Endothelial cell of umbilical vein (primary cell): ENCODE results near the gene NPIPA2. TPM values are rescaled to one million over a fixed set of nuclear protein-coding genes. Genes with fewer than 3 reads are reported as not detected.
"Not testable (repeated sequence)": the region's sequence is repeated elsewhere in the genome, so short reads cannot be mapped to it uniquely, and the experiment has no call there.

Experiments used
- Bru-seq: library from RNA; stranded (reverse); fragments of 400-500 nt; gene quantifications from one replicate; lab custom pipeline; 2021; lab: Mats Ljungman, UMichigan
- BruChase-seq, 2 experiments: library from RNA; stranded (reverse); fragments of 400-500 nt; gene quantifications; one replicate each; lab custom pipeline; 2021; lab: Mats Ljungman, UMichigan
- BruUV-seq: library from RNA; stranded (reverse); fragments of 400-500 nt; replicated peaks from 2 replicates; lab custom pipeline; 2021; lab: Mats Ljungman, UMichigan
- CTCF ChIA-PET: fragments of 300-600, 350-600 bp; sonication (Branson Sonifier 250); formaldehyde crosslinking; loops from one replicate; lab custom pipeline; 2021; ENCODE audit warnings: antibody characterized with exemption, inconsistent platforms; lab: Charles Lee
- POLR2A ChIA-PET: fragments of 300-600, 350-600 bp; sonication (Branson Sonifier 250); formaldehyde crosslinking; loops from one replicate; lab custom pipeline; 2021; ENCODE audit warnings: antibody characterized with exemption, inconsistent platforms; lab: Charles Lee
- DNase-seq: peaks from one replicate; pipeline ENCODE4 v3.0.0-alpha.2; 2011; ENCODE audit warnings: low read depth, low spot score
- FAIRE-seq: peaks from 2 replicates; lab custom pipeline; 2011; peaks lifted over from hg19 to GRCh38; lab: Jason Lieb, UNC
- H2AFZ ChIP-seq: 2 replicates; pipeline ENCODE4 v1.6.0; 2012; ENCODE audit warnings: low read depth, low read length, control low read depth, inconsistent platforms
- H3K27ac ChIP-seq: 2 replicates; pipeline ENCODE4 v1.5.1; 2011; ENCODE audit warnings: low read depth, mild to moderate bottlenecking, control low read depth, low read length, moderate library complexity; ENCODE audit not compliant: insufficient read depth
- H3K27me3 ChIP-seq, 2 experiments: 2 replicates each; pipeline versions ENCODE4 v1.6.0 to v1.6.1; 2011; ENCODE audit warnings: low read length in 2 of 2, mixed read lengths in 1 of 2; ENCODE audit not compliant: control insufficient read depth in 2 of 2, insufficient read depth in 2 of 2
- H3K36me3 ChIP-seq, 2 experiments: 2 replicates in 1 of 2; 3 replicates in 1 of 2; pipeline ENCODE4 v1.5.1; 2011; ENCODE audit warnings: low read length in 2 of 2, mild to moderate bottlenecking in 1 of 2, moderate library complexity in 1 of 2; ENCODE audit not compliant: control insufficient read depth in 2 of 2, insufficient read depth in 2 of 2; ENCODE audit errors: extremely low read depth in 1 of 2
- H3K4me1 ChIP-seq: 3 replicates; pipeline ENCODE4 v1.5.1; 2011; ENCODE audit warnings: mild to moderate bottlenecking, low read length; ENCODE audit not compliant: control insufficient read depth, insufficient read depth; ENCODE audit errors: extremely low read depth
- H3K4me2 ChIP-seq: 2 replicates; pipeline ENCODE4 v1.6.1; 2011; ENCODE audit warnings: low read length, control low read depth, mixed read lengths; ENCODE audit not compliant: insufficient read depth
- H3K4me3 ChIP-seq, 3 experiments: fragments of 200-600 bp in 1 of 3; sonication (generic), shearing (Covaris generic) in 1 of 3; replicated peaks in 1 of 3; 2 replicates each; pipeline ENCODE4 v1.5.1; 2011 to 2016; ENCODE audit warnings: control low read depth in 3 of 3, low read length in 3 of 3, mild to moderate bottlenecking in 2 of 3, inconsistent platforms in 1 of 3, low read depth in 1 of 3, moderate library complexity in 1 of 3; ENCODE audit not compliant: insufficient read depth in 1 of 3
- H3K79me2 ChIP-seq: 2 replicates; pipeline ENCODE4 v1.6.0; 2012; ENCODE audit warnings: low read length, inconsistent platforms; ENCODE audit not compliant: control insufficient read depth, insufficient read depth
- H3K9ac ChIP-seq: replicated peaks from 2 replicates; pipeline ENCODE3; 2011; ENCODE audit warnings: low read length, control low read depth; ENCODE audit not compliant: insufficient read depth; ENCODE audit errors: extremely low read depth
- H3K9me1 ChIP-seq: replicated peaks from 3 replicates; pipeline ENCODE4 v1.6.0; 2011; ENCODE audit warnings: mild to moderate bottlenecking, low read length; ENCODE audit not compliant: control insufficient read depth, insufficient read depth; ENCODE audit errors: extremely low read depth
- H3K9me3 ChIP-seq: replicated peaks from 2 replicates; pipeline ENCODE4 v1.5.1; 2012; ENCODE audit warnings: low read length, inconsistent platforms; ENCODE audit not compliant: control insufficient read depth, insufficient read depth
- H4K20me1 ChIP-seq: replicated peaks from 2 replicates; pipeline ENCODE3; 2011; ENCODE audit warnings: mild to moderate bottlenecking, low read length; ENCODE audit not compliant: control insufficient read depth, insufficient read depth; ENCODE audit errors: extremely low read depth
- dilution Hi-C: fragments of 300-500 bp; cut with MboI; formaldehyde crosslinking; loops from one replicate; pipeline ENCODE4 v1.15.0; 2019; ENCODE audit warnings: low sequenced_read_pairs; ENCODE audit not compliant: extremely low pct_ligation_motif_present
- intact Hi-C: fragments of 100-400 bp; cut with micrococcal nuclease; formaldehyde crosslinking; loops from one replicate; pipeline ENCODE4 v1.10.0; 2022
- long read RNA-seq: library from polyadenylated mRNA; stranded (forward); transcript quantifications from one replicate; pipeline ENCODE4 v2.0.0, GENCODE V29; 2021
- polyA minus RNA-seq, 3 experiments: library from RNA; depleted of rRNA, polyadenylated mRNA; stranded (reverse); fragments of >200 nt; gene quantifications; 1 replicate in 1 of 3; 2 replicates in 2 of 3; pipeline ENCODE4 v1.2.3, GENCODE V29; 2011
- polyA plus RNA-seq, 4 experiments: library from polyadenylated mRNA; depleted of rRNA in 3 of 4; stranded (reverse) in 3 of 4; unstranded in 1 of 4; fragments of >200 nt; gene quantifications; 2 replicates each; pipeline versions ENCODE4 v1.2.1 to v1.2.3, GENCODE V29; 2011 to 2012; ENCODE audit warnings: missing spikeins in 1 of 4
- total RNA-seq: library from RNA; stranded (reverse); gene quantifications from 2 replicates; pipeline ENCODE4 v1.2.3, GENCODE V29; 2021

Gene NPIPA2
- total RNA-seq (5.4 and 6.9 TPM in 2 replicates), polyA plus RNA-seq (0.56 and 1.1 TPM in 2 replicates), polyA minus RNA-seq (not detected in 2 replicates), Bru-seq, nascent RNA (percentile 5 among the genes with signal in this experiment), BruChase-seq, experiment 1, labeled RNA remaining after a 6-hour chase (percentile 6 among the genes with signal in this experiment), BruChase-seq, experiment 2, labeled RNA remaining after a 2-hour chase (percentile 9 among the genes with signal in this experiment)
- 0.49 and 0.84 TPM in 2 replicates for polyA plus RNA-seq (2011; cell fraction: cytosol; rRNA removed)
- polyA plus RNA-seq (2011; cell fraction: nucleus; rRNA removed): 2.1 and 5.3 TPM in 2 replicates
- polyA plus RNA-seq (2012): 0.37 and 2.2 TPM in 2 replicates
- polyA minus RNA-seq (2011; cell fraction: cytosol; rRNA and poly(A)+ RNA removed): not detected
- 1.0 TPM in 1 of 2 replicates, not detected in the other for polyA minus RNA-seq (2011; cell fraction: nucleus; rRNA and poly(A)+ RNA removed)
- long read RNA-seq, partial matches to known transcripts: 0 of 1 reads
- long read RNA-seq, other reads (novel, unspliced or antisense): 1 of 1 reads

DNA sequence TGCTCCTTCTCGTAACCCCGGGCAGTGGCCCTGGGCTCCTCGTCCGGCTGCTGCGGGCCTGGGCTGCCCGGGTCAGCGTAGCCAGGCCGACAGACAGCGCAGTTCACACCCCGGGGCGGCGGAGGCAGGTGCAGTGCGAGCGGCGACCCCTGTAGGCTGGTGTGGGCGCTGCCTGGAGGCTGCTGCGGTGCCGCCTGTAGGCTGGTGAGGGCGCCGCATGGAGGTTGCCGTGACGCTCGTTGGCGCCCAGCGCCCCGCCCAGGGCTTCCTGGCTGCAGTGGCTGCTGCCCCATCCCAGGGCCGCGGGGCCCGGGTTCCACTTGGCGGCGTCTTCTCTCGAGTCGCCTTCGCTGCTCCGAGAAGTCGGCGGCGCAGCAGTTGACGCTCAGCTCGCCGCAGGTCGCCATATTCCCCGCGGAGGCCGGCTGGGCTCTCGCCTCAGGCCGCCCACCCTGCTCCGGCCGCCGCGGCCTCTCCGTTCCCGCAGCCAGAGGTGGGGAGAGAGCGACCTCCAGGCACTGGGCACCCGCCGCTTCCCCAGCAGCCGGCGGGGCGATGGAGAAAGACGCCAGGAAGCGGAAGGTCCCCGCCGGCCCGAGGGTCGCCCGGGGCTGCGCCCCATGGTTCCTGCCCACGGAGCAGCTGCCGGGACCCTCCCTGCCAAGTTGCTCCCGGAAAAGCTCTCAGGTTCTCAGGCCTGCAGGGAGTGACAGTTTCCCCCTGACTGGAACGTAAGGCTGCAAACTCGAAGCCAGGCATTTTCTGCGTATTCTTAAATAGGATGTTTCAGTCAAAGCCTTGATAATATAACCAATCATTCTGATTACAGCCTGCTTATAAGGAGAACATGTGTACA is at the start of gene NPIPA2:
NPIPA2 (plus strand) TSS at position 261 of the 856 bp plus-strand sequence. CDS start 5,533 bp downstream, outside the sequence.
- POLR2A ChIA-PET, H3K27ac ChIP-seq, H3K9me3 ChIP-seq, intact Hi-C loops, H3K9ac ChIP-seq, H3K4me1 ChIP-seq, H3K4me3 ChIP-seq, H3K79me2 ChIP-seq, CTCF ChIA-PET, H3K4me2 ChIP-seq, H2AFZ ChIP-seq, H3K27me3 ChIP-seq, H3K9me1 ChIP-seq, H3K36me3 ChIP-seq, H4K20me1 ChIP-seq, DNase-seq, dilution Hi-C loops: not testable (repeated sequence)
- TSS peak; percentile 90 for BruUV-seq
- FAIRE-seq: peak; percentile 90

GRCh38 chr16:14694129-14694528 is 48.2 kb upstream of the NPIPA2 start, which contains the start of gene PLA2G10:
Gene PLA2G10 (minus strand): TSS chr16:14694308. CDS start chr16:14694229, 79 bp downstream.
- POLR2A ChIA-PET, BruUV-seq, H3K4me3 ChIP-seq, H3K36me3 ChIP-seq, H3K4me2 ChIP-seq, dilution Hi-C loops, CTCF ChIA-PET, DNase-seq, H3K9ac ChIP-seq, FAIRE-seq, H2AFZ ChIP-seq, H3K27ac ChIP-seq, H4K20me1 ChIP-seq, H3K79me2 ChIP-seq, H3K27me3 ChIP-seq, H3K9me1 ChIP-seq, H3K9me3 ChIP-seq, intact Hi-C loops, H3K4me1 ChIP-seq: not testable (repeated sequence)

GRCh38 chr16:14701859-14702258 is 40.5 kb upstream of the NPIPA2 start:
- H3K27ac ChIP-seq, H2AFZ ChIP-seq, H4K20me1 ChIP-seq, H3K27me3 ChIP-seq, H3K9me1 ChIP-seq, H3K4me2 ChIP-seq, H3K9me3 ChIP-seq, POLR2A ChIA-PET, CTCF ChIA-PET, H3K9ac ChIP-seq, BruUV-seq, intact Hi-C loops, H3K4me1 ChIP-seq, dilution Hi-C loops, H3K4me3 ChIP-seq, H3K79me2 ChIP-seq, H3K36me3 ChIP-seq, DNase-seq: not testable (repeated sequence)
- peak; percentile 73 for FAIRE-seq
